NCI-H2081 treated with DMSO at 0.1 percent for 48 hours (cell line): ENCODE measurements around the gene CHKA.

ENCODE experiments used
- DNase-seq: peaks from one replicate; lab custom pipeline; 2025; lab: John Stamatoyannopoulos, UW

Gene CHKA

DNA sequence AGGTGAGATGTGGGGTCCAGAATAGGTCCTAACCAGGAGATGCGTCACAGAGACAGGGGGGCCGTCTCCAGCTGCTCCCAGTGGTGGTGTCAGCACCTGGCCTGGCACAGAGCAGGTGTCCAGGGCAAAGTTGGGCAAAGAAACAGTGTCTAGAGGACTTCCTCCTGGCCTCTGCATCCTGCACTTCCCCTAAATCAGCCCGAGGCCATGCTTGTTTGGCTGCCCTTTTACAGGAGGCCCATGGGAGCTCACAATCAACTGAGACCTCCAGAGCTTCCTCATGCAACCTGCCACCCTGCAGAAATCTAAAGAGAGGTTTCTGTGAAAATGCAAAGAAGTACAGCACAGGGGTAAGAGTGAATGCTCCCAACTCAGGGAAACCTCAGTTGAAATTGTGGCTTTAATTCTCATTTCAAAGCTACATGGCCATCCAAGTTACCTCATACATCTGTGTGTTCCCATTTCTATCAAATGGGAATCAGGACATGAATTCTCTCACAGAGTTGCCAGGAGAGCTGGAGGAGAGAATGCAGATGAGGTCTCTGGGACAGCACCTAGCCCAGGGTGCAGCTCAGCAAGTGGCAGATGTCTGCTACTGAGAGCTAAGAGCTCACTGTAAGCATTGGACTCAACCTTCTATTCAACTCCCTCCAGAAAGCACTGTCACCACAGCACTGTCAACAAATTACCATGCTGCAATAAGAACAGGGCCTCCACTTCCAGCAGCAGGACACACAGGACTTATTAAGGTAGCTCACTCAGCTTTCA, 49.7 kb downstream of the CHKA start:
- no peak for DNase-seq

DNA sequence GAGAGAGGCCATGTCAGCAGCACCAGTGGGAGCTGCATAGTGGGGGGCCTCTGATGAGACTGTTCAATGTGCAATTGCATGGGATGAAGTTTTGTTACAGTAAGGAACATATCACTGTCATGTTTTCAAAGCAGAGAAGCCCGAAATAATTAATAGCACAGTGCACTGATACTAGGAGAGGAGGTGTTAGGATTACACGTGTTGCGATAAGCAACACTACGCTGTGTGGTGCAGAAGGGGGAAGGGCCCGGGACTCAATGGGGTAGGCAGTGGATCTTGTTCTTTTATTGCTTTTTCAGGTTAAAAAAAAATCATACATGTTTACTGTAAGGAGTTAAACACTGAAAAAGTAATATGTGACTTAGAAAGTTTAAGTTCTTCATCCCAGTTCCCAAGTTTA, 53.2 kb downstream of the CHKA start:
- no peak for DNase-seq

DNA sequence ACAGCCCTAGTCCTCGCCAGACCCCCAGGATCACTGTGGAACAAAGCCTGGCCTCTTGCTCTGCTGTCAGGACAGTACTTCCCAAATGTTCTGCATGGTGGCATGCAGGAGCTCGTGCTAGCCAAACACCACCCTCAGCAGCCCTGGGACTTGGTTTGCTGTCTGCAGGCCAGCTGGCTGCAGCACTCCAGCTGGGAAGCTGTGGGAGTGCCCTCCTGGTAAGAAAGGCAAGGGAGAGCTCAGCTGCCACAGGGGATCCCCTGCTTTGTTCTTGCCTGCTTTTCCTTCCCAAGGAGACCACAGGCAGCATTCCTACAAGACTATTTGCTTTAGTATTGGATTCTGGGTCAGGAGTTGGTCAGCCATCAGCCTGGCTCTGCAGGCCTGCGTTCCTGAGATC, 54.4 kb downstream of the CHKA start:
- no peak for DNase-seq

DNA sequence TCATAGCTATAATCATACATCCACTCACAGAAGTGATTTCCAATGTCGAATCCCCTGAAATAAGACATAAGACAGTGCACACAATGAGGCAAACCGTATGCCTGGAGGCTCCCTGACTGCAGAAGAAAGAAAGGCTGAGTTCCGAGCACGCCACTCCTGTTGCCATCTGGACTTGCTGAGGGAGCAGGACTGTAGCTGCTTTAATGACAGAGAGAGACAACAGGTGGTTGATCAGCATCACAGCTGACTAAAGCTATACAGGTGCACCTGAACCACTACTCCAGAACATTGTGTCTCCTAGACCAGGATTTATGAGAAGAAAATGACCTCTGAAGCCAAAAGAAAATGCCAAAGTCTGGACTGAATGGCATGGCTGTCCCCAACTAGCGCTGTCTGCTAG, 55.3 kb downstream of the CHKA start:
- no peak for DNase-seq

DNA sequence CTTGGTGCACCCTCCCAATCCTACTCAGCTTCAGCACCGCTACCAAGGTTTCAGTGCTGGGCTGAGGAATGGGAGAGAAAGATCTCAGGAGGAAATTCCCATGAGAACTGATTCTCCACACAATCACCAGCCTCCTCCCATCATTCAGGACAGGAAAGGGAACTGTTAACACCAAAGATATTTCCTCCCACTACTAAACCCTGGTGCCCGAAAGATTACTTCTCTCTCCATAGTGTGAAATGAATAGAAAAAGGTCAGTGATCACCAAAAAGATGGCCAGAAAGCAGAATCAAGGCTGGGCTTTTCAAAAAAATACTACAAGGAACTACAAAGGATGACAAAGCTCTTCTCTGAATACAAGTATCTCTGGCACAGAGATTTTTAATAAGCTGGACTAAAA, 56.3 kb downstream of the CHKA start:
- no peak for DNase-seq

DNA sequence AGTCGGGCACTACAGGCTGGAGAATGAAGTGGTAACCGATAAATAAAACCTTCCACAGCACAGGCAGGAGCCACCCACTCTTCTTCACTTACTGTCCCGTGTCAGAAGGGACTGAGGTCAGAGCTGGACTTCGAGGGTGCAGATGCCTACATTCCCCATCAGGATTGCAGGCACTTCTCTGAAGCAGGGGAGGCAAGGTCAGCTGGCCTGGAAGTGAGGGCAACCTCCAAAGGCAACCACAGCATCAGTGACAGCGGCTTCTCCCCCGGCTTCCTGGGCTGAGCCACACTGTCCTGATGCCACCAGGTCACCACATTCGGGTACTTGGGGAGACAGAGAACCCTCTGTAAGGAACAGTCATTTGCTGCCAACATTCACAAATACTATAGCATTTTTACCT, 59.7 kb downstream of the CHKA start:
- DNase-seq = no peak

DNA sequence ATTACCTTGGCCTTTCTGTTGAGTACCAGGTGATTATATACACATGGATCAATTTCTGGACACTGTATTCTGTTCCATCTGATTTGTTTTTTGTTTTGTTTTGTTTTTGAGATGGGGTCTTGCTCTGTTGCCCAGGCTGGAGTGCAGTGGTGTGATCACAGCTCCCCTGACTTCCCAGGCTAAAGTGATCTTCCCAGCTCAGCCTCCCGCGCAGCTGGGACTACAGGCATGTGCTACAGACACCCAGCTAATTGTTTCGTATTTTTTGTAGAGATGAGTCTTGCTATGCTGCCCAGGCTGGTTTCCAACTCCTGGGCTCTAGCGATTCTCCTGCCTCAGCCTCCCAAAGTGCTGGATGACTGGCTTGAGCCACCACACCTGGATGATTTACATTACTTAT, 63.4 kb downstream of the CHKA start:
- DNase-seq = no peak

DNA sequence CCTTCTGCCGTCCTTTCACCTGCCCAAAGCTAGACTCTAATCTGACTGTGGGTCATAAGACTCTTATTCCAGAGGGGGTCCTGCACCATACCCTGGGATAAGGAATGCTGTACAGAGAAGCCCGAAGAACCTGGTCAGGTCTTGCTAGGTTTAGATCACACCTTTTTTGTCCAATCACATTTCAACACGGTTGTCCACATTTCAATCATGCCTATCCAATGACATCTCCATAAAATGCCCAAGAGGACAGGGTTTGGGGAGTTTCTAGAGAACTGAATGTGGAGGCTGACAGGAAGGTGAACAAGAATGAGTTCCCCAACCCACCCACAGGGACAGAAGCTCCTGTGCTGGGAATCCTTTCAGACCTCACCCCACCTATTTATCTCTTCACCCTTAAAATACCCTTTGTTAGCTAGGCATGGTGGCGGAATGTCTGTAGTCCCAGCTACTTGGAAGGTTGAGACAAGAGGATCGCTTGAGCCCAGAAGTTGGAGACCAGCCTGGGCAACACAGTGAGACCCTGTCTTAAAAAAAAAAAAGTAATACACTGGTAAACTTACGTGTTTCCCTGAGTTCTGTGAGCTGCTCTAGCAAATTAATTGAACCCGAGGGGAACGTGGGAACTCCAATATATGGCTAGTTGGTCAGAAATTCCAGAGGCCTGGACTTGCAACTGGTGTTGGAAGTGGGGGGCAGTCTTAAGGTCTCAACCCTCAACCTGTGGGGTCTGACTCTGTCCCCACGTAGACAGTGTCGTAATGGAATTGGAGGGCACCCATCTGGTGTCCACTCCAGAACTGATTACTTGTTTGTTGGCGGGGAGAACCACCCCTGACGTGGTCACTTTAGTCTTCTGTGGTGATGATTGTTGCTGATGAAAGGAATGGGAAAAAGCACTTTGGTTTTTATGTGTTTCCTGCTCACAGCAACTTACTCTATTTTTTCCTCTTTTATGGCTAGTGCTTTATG, 64.6 kb downstream of the CHKA start:
- DNase-seq = no peak

DNA sequence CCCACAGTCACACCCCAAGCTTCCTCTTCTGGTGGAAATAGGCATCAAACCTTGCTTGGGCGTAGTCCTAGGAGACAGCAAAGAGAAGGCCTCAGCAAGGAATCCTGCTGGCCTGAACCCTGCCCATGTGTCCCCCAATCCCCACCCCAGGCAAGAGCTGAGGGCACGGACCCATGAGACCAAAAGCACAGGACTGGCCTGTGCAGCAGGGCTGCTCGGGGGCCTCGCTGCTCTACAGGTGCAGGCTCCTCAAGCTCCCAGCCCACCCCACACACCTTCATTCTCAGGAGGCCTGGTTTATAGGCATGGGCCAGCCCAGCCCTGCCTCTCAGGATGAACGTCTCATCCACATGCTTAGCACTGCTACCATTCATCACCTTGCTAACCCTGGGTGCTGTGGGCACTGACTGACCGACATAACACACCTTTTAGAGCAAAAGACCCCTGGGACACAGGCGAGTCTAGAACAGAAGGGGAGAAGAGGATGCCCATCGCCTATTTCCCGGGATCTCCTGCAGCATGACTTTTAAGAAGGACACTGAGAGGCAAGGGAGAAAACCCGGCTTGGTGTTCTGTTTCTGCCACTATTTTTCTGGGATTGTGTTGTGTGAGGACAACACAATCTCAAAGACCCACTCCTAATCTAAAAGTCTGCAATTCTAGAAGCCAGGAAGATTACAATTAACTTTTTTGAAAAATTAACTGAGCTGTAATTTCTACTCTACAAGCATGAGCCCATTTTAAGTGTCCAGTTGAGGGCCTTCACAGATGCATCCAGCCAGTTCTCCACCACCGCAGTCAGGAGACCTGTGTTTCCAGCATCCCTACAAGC, 67.0 kb downstream of the CHKA start:
- no peak for DNase-seq

DNA sequence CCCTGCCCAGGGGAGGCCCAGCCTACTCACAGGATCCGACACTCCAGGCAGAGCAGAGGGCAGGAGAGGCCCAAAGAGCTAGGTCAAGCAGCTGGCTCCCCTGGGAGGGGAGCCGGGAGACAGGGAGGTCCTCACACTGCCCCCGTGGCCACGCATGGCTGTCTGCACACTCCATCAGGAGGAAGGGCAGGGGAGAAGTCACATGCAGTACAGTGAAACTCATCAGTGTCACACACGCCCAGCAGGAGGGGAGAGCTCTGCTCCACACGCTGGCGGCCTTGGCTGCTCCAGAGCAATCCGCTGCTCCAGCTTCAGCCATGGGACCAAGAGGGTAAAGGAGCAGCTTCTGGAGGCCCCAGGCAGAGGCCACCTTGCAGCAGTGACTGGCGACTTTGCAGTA, 68.1 kb downstream of the CHKA start:
- no peak for DNase-seq

DNA sequence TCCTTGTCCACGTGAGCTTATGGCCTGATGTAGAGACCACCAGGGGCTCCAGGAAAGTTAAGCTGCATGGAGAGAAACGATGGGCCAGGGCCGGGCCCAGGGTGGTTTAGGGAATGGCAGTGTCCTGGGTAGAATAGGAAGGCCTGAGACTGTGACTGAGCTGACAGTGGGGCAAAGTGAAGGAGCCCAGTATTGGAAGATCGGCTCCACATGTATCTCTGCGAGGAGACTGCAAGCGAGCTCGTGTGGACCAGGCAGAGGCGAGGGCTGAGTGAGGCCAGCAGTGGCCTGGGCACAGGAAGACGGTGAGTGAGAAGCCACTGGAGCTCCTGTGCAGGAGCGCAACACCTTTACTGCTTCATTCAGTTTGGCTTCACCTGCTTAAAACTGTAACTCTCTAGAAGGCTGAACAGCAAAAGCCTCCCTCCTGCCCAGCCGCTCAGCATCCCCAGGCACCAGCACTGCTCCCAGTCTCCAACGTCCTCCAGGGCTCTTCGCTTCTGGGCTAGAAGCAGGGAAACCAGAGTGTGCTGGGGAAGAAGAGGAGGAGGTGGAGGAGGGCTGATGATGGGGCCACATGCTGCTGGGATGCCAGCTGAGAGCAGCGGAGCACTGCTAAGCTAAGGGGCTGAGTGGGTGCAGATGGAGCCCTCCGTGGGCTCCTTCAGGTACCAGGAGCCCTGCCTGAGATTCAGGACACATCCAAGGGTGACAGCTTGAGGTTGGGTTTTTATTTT, 68.9 kb downstream of the CHKA start:
- DNase-seq = no peak

DNA sequence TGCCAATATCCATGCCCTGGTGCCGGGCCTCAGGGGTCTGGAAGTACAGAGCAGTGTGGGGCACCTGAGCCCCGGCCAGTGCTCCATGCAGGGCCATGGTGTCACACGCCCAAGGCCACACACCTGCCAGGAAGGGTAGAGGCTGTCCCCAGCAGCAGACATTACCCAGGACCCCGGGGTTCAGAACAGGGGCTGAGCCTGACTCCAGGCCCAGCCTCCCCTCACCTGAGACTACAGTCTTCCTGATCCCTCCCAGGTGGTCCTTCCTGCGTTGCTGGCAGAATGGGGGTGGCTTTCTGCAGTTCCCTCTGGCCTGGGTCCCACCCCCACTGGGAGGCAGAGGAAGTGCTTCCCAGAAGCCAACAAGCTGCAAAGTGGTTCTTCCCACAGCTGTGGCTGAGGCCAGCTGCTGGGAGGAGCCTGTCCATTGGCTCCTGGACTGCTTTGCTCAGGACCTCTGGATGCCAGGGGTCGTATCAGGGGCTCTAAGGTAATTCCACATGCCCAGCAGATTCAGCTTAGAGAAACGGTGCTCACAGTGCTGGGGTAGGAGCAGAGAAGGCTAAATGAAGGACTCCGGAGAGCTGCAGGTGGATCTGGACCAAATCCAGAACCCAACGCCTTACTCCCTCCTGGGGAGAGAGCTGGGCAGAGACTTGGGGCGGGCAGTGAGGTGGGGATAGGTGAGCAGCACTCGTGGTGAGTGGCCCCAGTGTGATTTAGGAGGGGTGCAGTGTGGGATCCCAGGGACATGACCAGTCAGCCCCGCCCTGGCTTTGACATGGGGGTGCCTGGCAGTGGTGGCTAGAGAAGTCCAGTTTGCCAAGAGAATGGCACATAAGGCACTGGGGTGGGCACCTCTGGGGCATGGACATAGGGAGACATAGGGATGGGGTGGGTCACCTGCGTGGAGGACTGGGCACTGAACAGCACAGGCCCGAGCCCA, 69.7 kb downstream of the CHKA start:
- DNase-seq = no peak

DNA sequence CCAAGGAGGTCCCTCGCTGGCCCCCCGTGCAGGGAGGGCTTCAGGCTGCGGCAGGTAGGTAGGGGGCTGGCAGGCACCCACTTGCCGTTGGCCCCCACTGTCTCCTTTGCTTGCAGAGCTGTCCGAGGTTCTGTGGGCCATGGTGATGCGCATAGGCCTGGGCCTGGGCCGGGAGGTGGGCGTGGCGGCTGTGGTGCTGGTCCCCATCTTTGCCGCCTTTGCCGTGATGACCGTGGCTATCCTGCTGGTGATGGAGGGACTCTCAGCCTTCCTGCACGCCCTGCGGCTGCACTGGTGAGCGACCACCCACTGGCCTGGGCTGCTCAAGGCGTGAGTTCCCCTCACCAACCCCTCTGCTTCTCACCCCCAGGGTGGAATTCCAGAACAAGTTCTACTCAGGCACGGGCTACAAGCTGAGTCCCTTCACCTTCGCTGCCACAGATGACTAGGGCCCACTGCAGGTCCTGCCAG, 70.8 kb downstream of the CHKA start:
- no peak for DNase-seq

DNA sequence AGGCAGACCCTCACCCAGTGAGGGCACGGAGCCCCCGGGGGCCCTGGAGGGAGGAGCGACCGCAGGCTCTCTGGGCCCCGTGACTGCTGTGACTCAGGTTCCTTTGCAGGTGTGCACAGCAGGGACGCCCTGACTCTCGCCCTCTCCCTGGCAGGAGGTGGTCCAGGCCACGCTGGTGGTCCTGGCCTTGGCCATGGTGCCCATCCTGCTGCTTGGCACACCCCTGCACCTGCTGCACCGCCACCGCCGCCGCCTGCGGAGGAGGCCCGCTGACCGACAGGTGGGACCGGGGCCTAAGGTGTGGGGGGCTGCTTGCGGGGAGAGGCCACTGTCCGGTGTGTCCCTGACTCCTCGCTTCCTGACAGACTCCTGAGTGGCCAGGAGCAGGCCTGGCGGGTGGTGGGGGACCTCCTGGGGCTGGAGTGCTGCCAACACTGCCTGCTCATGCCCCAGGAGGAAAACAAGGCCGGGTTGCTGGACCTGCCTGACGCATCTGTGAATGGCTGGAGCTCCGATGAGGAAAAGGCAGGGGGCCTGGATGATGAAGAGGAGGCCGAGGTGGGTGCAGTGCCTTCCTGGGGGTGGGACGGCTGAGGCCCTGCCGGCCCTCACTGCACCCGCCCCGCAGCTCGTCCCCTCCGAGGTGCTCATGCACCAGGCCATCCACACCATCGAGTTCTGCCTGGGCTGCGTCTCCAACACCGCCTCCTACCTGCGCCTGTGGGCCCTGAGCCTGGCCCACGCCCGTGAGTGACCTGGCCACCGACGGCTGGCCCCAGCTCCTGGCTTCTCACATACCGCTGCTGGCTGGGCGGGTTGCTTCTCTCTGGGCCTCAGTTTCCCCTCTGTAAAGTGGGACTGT, 71.4 kb downstream of the CHKA start:
- no peak for DNase-seq

DNA sequence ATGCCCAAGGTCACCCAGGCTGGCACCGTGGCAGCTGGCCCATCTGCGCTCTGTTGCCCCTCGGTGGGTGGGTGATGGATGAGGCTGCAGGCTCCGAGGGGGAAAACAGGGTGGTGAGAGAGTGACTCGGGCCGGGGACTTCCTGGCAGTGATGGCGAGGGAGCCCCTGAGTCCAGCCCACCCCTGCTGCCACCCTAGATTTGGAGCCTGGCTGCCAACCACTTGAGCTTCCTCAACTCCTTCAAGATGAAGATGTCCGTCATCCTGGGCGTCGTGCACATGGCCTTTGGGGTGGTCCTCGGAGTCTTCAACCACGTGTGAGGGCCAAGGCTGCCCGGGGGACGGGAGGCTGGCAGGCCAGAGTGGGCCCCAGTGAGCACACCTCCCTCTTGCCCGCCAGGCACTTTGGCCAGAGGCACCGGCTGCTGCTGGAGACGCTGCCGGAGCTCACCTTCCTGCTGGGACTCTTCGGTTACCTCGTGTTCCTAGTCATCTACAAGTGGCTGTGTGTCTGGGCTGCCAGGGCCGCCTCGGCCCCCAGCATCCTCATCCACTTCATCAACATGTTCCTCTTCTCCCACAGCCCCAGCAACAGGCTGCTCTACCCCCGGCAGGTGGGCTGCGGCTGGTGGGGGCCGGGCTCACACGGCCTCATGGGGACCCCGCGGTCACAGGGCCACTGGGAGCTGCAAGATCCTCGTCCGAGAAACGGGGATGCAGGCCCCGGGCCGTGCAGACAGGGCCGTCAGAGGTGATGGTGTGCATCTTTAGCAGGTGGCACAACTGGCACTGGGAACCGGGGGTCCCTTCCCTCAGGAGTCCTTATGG, 72.3 kb downstream of the CHKA start:
- DNase-seq = no peak

DNA sequence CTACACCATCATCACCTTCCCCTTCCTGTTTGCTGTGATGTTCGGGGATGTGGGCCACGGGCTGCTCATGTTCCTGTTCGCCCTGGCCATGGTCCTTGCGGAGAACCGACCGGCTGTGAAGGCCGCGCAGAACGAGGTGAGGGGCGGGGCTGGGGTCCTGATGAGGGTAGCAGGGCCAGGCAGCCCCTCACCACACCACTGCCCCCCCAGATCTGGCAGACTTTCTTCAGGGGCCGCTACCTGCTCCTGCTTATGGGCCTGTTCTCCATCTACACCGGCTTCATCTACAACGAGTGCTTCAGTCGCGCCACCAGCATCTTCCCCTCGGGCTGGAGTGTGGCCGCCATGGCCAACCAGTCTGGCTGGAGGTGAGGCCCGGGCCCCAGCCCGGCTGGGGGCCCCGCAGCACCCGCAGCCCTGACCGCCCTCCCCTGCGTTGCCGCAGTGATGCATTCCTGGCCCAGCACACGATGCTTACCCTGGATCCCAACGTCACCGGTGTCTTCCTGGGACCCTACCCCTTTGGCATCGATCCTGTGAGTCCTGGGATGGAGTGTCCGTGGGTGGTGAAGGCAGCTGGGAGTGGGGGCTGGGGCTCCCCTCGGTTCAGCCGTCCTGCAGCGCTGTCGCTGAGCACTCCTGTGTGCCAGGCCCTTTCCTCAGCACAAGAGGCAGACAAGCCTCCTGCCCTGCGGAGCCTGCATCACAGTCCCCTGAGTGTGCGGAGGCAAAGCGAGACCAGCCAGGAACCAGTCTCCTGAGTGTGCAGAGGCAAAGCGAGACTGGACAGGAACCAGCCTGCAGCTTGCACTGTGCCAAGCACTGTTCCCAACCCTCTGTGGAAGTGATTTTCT, 73.5 kb downstream of the CHKA start:
- no peak for DNase-seq

DNA sequence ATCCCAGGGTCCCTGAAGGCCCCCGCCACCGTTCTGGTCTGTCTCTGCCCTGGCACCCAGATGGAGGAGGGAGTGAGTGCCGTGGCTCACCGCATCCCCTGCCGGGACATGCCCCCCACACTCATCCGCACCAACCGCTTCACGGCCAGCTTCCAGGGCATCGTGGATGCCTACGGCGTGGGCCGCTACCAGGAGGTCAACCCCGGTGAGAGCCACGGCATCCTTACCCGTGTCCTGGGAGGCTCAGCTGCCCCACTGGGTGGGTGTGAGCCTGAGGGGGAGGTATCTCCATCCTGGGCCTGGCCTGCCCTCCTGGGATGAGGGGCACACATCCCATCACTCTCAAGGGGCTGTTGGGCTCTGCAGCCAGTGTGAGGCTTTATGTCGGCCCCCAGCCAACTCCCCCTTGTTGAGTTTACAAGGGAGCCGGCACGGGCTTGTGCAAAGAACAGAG, 76.3 kb downstream of the CHKA start:
- no peak for DNase-seq
